Stomach smooth muscle (tissue), 2 donors: ENCODE measurements around the gene AQP6.

Experiments used
- H3K27ac ChIP-seq: one replicate; pipeline ENCODE4 v1.7.0; 2013; ENCODE audit warnings: mild to moderate bottlenecking, low read length, inconsistent platforms
- H3K27me3 ChIP-seq, 2 donors: one replicate each; pipeline ENCODE4 v1.7.0; 2013; ENCODE audit warnings: low read length in 2 of 2; ENCODE audit not compliant: insufficient read depth in 2 of 2, control insufficient read depth in 1 of 2
- H3K36me3 ChIP-seq, 2 donors: one replicate each; pipeline ENCODE4 v1.7.0; 2013; ENCODE audit warnings: low read length in 2 of 2; ENCODE audit not compliant: control insufficient read depth in 2 of 2, insufficient read depth in 2 of 2
- H3K4me1 ChIP-seq: one replicate; pipeline ENCODE4 v1.7.0; 2013; ENCODE audit warnings: low read length; ENCODE audit not compliant: control insufficient read depth, insufficient read depth
- H3K4me3 ChIP-seq, 2 donors: one replicate each; pipeline ENCODE4 v1.7.0; 2013; ENCODE audit warnings: low read length in 2 of 2
- H3K9ac ChIP-seq, 2 donors: one replicate each; pipeline ENCODE4 v1.7.0; 2013; ENCODE audit warnings: low read length in 2 of 2, mild to moderate bottlenecking in 1 of 2
- H3K9me3 ChIP-seq, 2 donors: one replicate each; pipeline ENCODE4 v1.7.0; 2013; ENCODE audit warnings: low read length in 2 of 2; ENCODE audit not compliant: control insufficient read depth in 2 of 2
- donor health status: healthy.
- donor health status: Pancreatic carcinoma.

Gene AQP6

GRCh38 chr12:49972641-49973360 is at the start of gene AQP6:
Gene AQP6, plus strand, starts transcription at chr12:49972947. Its CDS starts 227 bp downstream, at chr12:49973174.
- Histone ChIP-seq H3K4me3 (no peak within 1 kb of the TSS), H3K9ac (no peak within 1 kb of the TSS), H3K9me3 (no peaks in the 10 kb centered on the region), H3K4me1 (peaks cover 21% of the 10 kb centered on the region), H3K36me3 (no peaks in the 10 kb centered on the region), H3K27ac (no peak within 1 kb of the TSS), H3K27me3 (peaks cover 4 to 9% of the 10 kb centered on the region in 2 donors)

- H3K27me3 ChIP-seq, result no peaks in the 10 kb centered on the region
- no peak overlapping the region for H3K9ac ChIP-seq
- no peak overlapping the region for H3K4me3 ChIP-seq
- no peaks in the 10 kb centered on the region for H3K36me3 ChIP-seq
- H3K27ac ChIP-seq, result no peak overlapping the region
- peaks cover 3% of the 10 kb centered on the region for H3K4me1 ChIP-seq
- no peaks in the 10 kb centered on the region for H3K9me3 ChIP-seq
Measured at GRCh38 chr12:49923035-49923644, 49.6 kb upstream of the AQP6 start.

- no peak overlapping the region for H3K4me3 ChIP-seq
- no peak overlapping the region for H3K9ac ChIP-seq
- H3K9me3 ChIP-seq, result no peaks in the 10 kb centered on the region
- H3K4me1 ChIP-seq, result peaks cover 3% of the 10 kb centered on the region
- no peak overlapping the region for H3K27ac ChIP-seq
- no peaks in the 10 kb centered on the region for H3K36me3 ChIP-seq
- H3K27me3 ChIP-seq, result peaks cover 0 to under 1% of the 10 kb centered on the region in 2 donors
Measured at GRCh38 chr12:49923880-49924556, 48.7 kb upstream of the AQP6 start.

GRCh38 chr12:49924628-49925246 is 48.0 kb upstream of the AQP6 start:
- no peak overlapping the region for H3K9ac ChIP-seq
- H3K27ac ChIP-seq, result no peak overlapping the region
- no peak overlapping the region for H3K4me3 ChIP-seq
- H3K27me3 ChIP-seq, result peaks cover 0 to 2% of the 10 kb centered on the region in 2 donors
- no peaks in the 10 kb centered on the region for H3K9me3 ChIP-seq
- H3K4me1 ChIP-seq, result peaks cover 3% of the 10 kb centered on the region
- no peaks in the 10 kb centered on the region for H3K36me3 ChIP-seq

GRCh38 chr12:49925433-49926204 is 47.1 kb upstream of the AQP6 start:
- Histone ChIP-seq H3K4me1 (peaks cover 3% of the 10 kb centered on the region), H3K27me3 (peaks cover 0 to 2% of the 10 kb centered on the region in 2 donors), H3K9me3 (no peaks in the 10 kb centered on the region), H3K9ac (no peak overlapping the region), H3K27ac (no peak overlapping the region), H3K4me3 (no peak overlapping the region), H3K36me3 (no peaks in the 10 kb centered on the region)

GRCh38 chr12:49928471-49928870 is 44.3 kb upstream of the AQP6 start:
- Histone ChIP-seq H3K27me3 (peaks cover 0 to 2% of the 10 kb centered on the region in 2 donors), H3K9me3 (no peaks in the 10 kb centered on the region)

GRCh38 chr12:49929581-49929980 is 43.2 kb upstream of the AQP6 start:
- Histone ChIP-seq H3K9me3 (no peaks in the 10 kb centered on the region), H3K9ac (no peak overlapping the region), H3K4me1 (no peaks in the 10 kb centered on the region), H3K27ac (no peak overlapping the region), H3K27me3 (peaks cover 0 to 2% of the 10 kb centered on the region in 2 donors), H3K36me3 (no peaks in the 10 kb centered on the region), H3K4me3 (no peak overlapping the region)

More at GRCh38 chr12:49928471-49928870, 44.3 kb upstream of the AQP6 start:
- Histone ChIP-seq H3K4me3 (no peak overlapping the region), H3K4me1 (peaks cover 3% of the 10 kb centered on the region), H3K27ac (no peak overlapping the region), H3K36me3 (no peaks in the 10 kb centered on the region), H3K9ac (no peak overlapping the region)

- Histone ChIP-seq H3K27me3 (peaks cover 0 to 2% of the 10 kb centered on the region in 2 donors), H3K36me3 (no peaks in the 10 kb centered on the region), H3K4me1 (no peaks in the 10 kb centered on the region), H3K27ac (no peak overlapping the region), H3K9ac (no peak overlapping the region), H3K4me3 (no peak overlapping the region), H3K9me3 (no peaks in the 10 kb centered on the region)
Measured at GRCh38 chr12:49930515-49931288, 42.0 kb upstream of the AQP6 start.

- H3K9ac ChIP-seq, result no peak overlapping the region
- no peaks in the 10 kb centered on the region for H3K36me3 ChIP-seq
- H3K9me3 ChIP-seq, result no peaks in the 10 kb centered on the region
- H3K4me3 ChIP-seq, result no peak overlapping the region
- peaks cover 0 to 2% of the 10 kb centered on the region in 2 donors for H3K27me3 ChIP-seq
- H3K4me1 ChIP-seq, result no peaks in the 10 kb centered on the region
- no peak overlapping the region for H3K27ac ChIP-seq
Measured at GRCh38 chr12:49932023-49932422, 40.7 kb upstream of the AQP6 start.
